Nephron (organoid): ENCODE results near the gene AP1G1.
"Not testable (repeated sequence)": the region's sequence is repeated elsewhere in the genome, so short reads cannot be mapped to it uniquely, and the experiment has no call there.

Experiments
- H3K27ac Mint-ChIP-seq, 3 experiments: 2 replicates each; pipeline ENCODE4 v1.8.0; 2020; ENCODE audit warnings: mixed read lengths in 3 of 3, mild to moderate bottlenecking in 2 of 3, moderate library complexity in 1 of 3
- H3K27me3 Mint-ChIP-seq: 2 replicates; pipeline ENCODE4 v1.8.0; 2021; ENCODE audit warnings: low read depth, mild to moderate bottlenecking, moderate library complexity, mixed read lengths
- H3K36me3 Mint-ChIP-seq: 2 replicates; pipeline ENCODE4 v1.8.0; 2020; ENCODE audit warnings: low read depth, mixed read lengths
- H3K4me1 Mint-ChIP-seq: 2 replicates; pipeline ENCODE4 v1.8.0; 2020; ENCODE audit warnings: mixed read lengths
- H3K4me3 Mint-ChIP-seq, 3 experiments: 2 replicates each; pipeline ENCODE4 v1.8.0; 2020; ENCODE audit warnings: mild to moderate bottlenecking in 3 of 3, mixed read lengths in 3 of 3, moderate library complexity in 2 of 3
- H3K9me3 Mint-ChIP-seq: 2 replicates; pipeline ENCODE4 v1.8.0; 2020; ENCODE audit warnings: mixed read lengths
- CTCF ChIP-seq, 3 experiments: fragments of 200-600 bp; sonication (generic); IDR thresholded peaks; one replicate each; pipeline ENCODE4 v1.5.0; 2021; ENCODE audit warnings: antibody characterized with exemption in 3 of 3; ENCODE audit not compliant: unreplicated experiment in 3 of 3

AP1G1 gene

GRCh38 chr16:71788578-71788977 is 20.1 kb downstream of the AP1G1 start:
- H3K36me3 Mint-ChIP-seq, result peaks cover 46% of the 10 kb centered on the region
- H3K4me3 Mint-ChIP-seq, result no peak overlapping the region
- no peaks in the 10 kb centered on the region for H3K4me1 Mint-ChIP-seq
- no peaks in the 10 kb centered on the region for H3K9me3 Mint-ChIP-seq
- no peak overlapping the region for H3K27ac Mint-ChIP-seq
- no peak for TF ChIP-seq CTCF (IDR thresholded peaks at IDR 0.05; ENCODE audit: unreplicated experiment in 3 of 3)
- H3K27me3 Mint-ChIP-seq, result no peaks in the 10 kb centered on the region

GRCh38 chr16:71785143-71785542 is 23.5 kb downstream of the AP1G1 start:
- not testable (repeated sequence) for H3K4me1 Mint-ChIP-seq, H3K27ac Mint-ChIP-seq, H3K4me3 Mint-ChIP-seq, H3K27me3 Mint-ChIP-seq, H3K9me3 Mint-ChIP-seq
- H3K36me3 Mint-ChIP-seq, result peaks cover 55% of the 10 kb centered on the region

GRCh38 chr16:71784093-71784492 is 24.5 kb downstream of the AP1G1 start:
- no peak overlapping the region for H3K27ac Mint-ChIP-seq
- H3K4me1 Mint-ChIP-seq, result peaks cover 7% of the 10 kb centered on the region
- no peak overlapping the region for H3K4me3 Mint-ChIP-seq
- no peaks in the 10 kb centered on the region for H3K27me3 Mint-ChIP-seq
- TF ChIP-seq CTCF (IDR thresholded peaks at IDR 0.05; ENCODE audit: unreplicated experiment in 3 of 3), result no peak
- peaks cover 51% of the 10 kb centered on the region for H3K36me3 Mint-ChIP-seq
- H3K9me3 Mint-ChIP-seq, result no peaks in the 10 kb centered on the region

GRCh38 chr16:71781741-71782140 is 26.9 kb downstream of the AP1G1 start:
- H3K4me1 Mint-ChIP-seq, result peaks cover 7% of the 10 kb centered on the region
- peaks cover 38% of the 10 kb centered on the region for H3K36me3 Mint-ChIP-seq
- TF ChIP-seq CTCF (IDR thresholded peaks at IDR 0.05; ENCODE audit: unreplicated experiment in 3 of 3), result no peak
- peak overlapping the region; percentile 14 to 54 (median 48) for H3K27ac Mint-ChIP-seq
- H3K27me3 Mint-ChIP-seq, result no peaks in the 10 kb centered on the region
- no peaks in the 10 kb centered on the region for H3K9me3 Mint-ChIP-seq
- no peak overlapping the region for H3K4me3 Mint-ChIP-seq

- Mint-ChIP-seq H3K4me3 (no peak overlapping the region), H3K27me3 (no peaks in the 10 kb centered on the region), H3K36me3 (peaks cover 34% of the 10 kb centered on the region), H3K27ac (peak overlapping the region in 1 of 3 experiments; percentile 48), H3K9me3 (no peaks in the 10 kb centered on the region), H3K4me1 (peaks cover 7% of the 10 kb centered on the region)
- no peak for TF ChIP-seq CTCF (IDR thresholded peaks at IDR 0.05; ENCODE audit: unreplicated experiment in 3 of 3)
These were observed 28.0 kb downstream of the AP1G1 start for GRCh38 chr16:71780521-71781089.

GRCh38 chr16:71778780-71779179 is 29.9 kb downstream of the AP1G1 start:
- Mint-ChIP-seq H3K36me3 (peaks cover 34% of the 10 kb centered on the region), H3K9me3 (no peaks in the 10 kb centered on the region), H3K27me3 (no peaks in the 10 kb centered on the region), H3K4me3 (no peak overlapping the region), H3K27ac (peak overlapping the region; percentile 14 to 34 (median 19)), H3K4me1 (peaks cover 7% of the 10 kb centered on the region)
- TF ChIP-seq CTCF (IDR thresholded peaks at IDR 0.05; ENCODE audit: unreplicated experiment in 3 of 3), result no peak
